ENCODE results near the gene ATAD3C. TPM values are rescaled to one million over a fixed set of nuclear protein-coding genes. Genes with fewer than 3 reads are reported as not detected.

ATAD3C gene
- total and polyA plus RNA-seq, 10 donors = 0.25 to 3.9 (median 0.70) TPM; not detected in 2

- no peaks in the 10 kb centered on the region for H3K9me3 ChIP-seq
- H3K27me3 ChIP-seq (replicated peaks in 1 of 7) = peaks cover 0 to 73% (median 46%) of the 10 kb centered on the region in 7 donors
- TF ChIP-seq POLR2AphosphoS5 (IDR thresholded peaks at IDR 0.05) (no peak), CTCF (IDR thresholded peaks at IDR 0.05 in 8 of 11, conservative IDR thresholded peaks at IDR 0.05 in 3 of 11) (no peak), POLR2A (IDR thresholded peaks at IDR 0.05) (no peak)
- peak; percentile 71 for DNase-seq
- H3K4me3 ChIP-seq = no peak overlapping the region
- H3K36me3 ChIP-seq = no peaks in the 10 kb centered on the region
- no peak overlapping the region for H3K27ac ChIP-seq
- peaks cover 29 to 56% (median 43%) of the 10 kb centered on the region in 6 donors for H3K4me1 ChIP-seq
- intact Hi-C loops (cut with DNase I; ENCODE audit: low total_unique reads) = no loop called here
- 83 to 94% (median 91%) methylated on average over 30 to 45 of the region's 45 CpGs for WGBS, 5 donors
These were observed 10.7 kb upstream of the ATAD3C start for GRCh38 chr1:1438531-1439381.

- Histone ChIP-seq H3K27me3 (replicated peaks in 1 of 7) (peaks cover 0 to 63% (median 37%) of the 10 kb centered on the region in 7 donors), H3K36me3 (no peaks in the 10 kb centered on the region), H3K27ac (no peak overlapping the region), H3K4me3 (no peak overlapping the region), H3K4me1 (peaks cover 20 to 47% (median 33%) of the 10 kb centered on the region in 6 donors), H3K9me3 (no peaks in the 10 kb centered on the region)
- no peak for TF ChIP-seq POLR2AphosphoS5 (IDR thresholded peaks at IDR 0.05)
- TF ChIP-seq POLR2A (IDR thresholded peaks at IDR 0.05) = no peak
- no peak for TF ChIP-seq CTCF (IDR thresholded peaks at IDR 0.05 in 8 of 11, conservative IDR thresholded peaks at IDR 0.05 in 3 of 11)
- WGBS, 5 donors = 82 to 95% (median 86%) methylated on average over 54 to 82 of the region's 82 CpGs
- peak; percentile 59 for DNase-seq
- intact Hi-C loops (cut with DNase I; ENCODE audit: low total_unique reads) = no loop called here
These were observed 9.8 kb upstream of the ATAD3C start for GRCh38 chr1:1439546-1440261.

GRCh38 chr1:1440262-1441001 is 9.1 kb upstream of the ATAD3C start:
- no peak for DNase-seq
- peaks cover 14 to 39% (median 26%) of the 10 kb centered on the region in 6 donors for H3K4me1 ChIP-seq
- H3K27me3 ChIP-seq (replicated peaks in 1 of 7) = peaks cover 0 to 56% (median 30%) of the 10 kb centered on the region in 7 donors
- WGBS, 5 donors = 72 to 79% (median 73%) methylated on average over 19 to 26 of the region's 26 CpGs
- TF ChIP-seq POLR2A (IDR thresholded peaks at IDR 0.05) (no peak), POLR2AphosphoS5 (IDR thresholded peaks at IDR 0.05) (no peak), CTCF (IDR thresholded peaks at IDR 0.05 in 8 of 11, conservative IDR thresholded peaks at IDR 0.05 in 3 of 11) (no peak)
- H3K36me3 ChIP-seq = no peaks in the 10 kb centered on the region
- H3K27ac ChIP-seq = no peak overlapping the region
- intact Hi-C loops (cut with DNase I; ENCODE audit: low total_unique reads) = no loop called here
- no peaks in the 10 kb centered on the region for H3K9me3 ChIP-seq
- H3K4me3 ChIP-seq = no peak overlapping the region

All from spleen (tissue), 11 donors.